Body of pancreas (tissue), 4 donors: ENCODE data around the gene CACNA1H.

Source experiments
- POLR2A ChIP-seq, 3 donors: fragments of 450-650 bp; IDR thresholded peaks; one replicate each; pipeline ENCODE4 v1.6.1; 2016; ENCODE audit warnings: antibody characterized with exemption in 3 of 3, mild to moderate bottlenecking in 2 of 3
- TF ChIP-seq, protein P1 (sequence below), 7 experiments: fragments of 450-650 bp in 4 of 7; fragments of 200-600 bp in 3 of 7; sonication (generic) in 3 of 7; IDR thresholded peaks; one replicate each; pipeline ENCODE4 v1.5.1; 2016 to 2019; ENCODE audit warnings: antibody characterized with exemption in 7 of 7

DNA sequence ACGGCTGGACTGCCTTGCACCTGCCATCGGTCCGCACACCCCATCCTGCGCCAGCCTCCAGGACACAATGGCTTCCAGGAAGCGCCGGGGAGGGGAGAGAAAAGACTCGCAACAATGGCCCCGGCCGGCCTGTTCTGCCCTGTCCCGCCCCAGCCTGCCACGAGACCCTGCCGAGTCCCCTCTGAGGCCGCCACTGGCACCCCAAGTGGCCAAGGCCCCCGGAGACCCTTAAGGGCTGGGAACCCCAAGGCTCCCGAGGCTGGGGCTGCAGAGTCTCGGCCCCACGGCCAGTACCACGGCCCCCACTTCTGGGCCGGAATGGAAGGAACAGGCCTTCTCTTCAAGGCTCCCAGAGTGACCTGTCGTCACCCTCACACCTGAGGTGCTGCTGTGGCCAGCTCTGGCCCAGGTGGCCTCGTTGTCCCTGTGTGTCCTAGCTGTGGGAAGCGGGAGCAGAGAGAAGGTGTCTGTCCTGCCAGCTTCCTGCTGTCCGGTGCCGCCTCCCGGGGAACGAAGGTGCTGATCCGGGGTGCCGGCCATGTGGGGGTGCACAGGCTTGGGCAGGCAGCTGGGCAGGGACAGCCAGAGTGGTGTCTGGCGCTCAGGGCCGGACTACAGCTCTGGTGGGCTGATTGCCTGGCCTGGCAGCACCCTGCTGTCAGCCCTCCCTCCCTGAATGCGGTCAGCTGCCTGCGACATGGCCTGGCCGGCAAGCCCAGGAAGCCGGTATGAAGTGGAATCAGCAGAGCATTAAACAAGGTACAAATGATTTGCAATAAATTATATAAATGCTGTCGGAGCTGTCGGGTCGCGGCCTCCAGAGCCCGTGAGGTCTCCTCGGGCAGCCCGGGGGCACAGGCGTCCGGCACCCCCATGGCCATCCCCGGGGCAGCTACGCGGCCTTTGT is 8.2 kb upstream of the CACNA1H start:
- TF ChIP-seq, protein P1, sequence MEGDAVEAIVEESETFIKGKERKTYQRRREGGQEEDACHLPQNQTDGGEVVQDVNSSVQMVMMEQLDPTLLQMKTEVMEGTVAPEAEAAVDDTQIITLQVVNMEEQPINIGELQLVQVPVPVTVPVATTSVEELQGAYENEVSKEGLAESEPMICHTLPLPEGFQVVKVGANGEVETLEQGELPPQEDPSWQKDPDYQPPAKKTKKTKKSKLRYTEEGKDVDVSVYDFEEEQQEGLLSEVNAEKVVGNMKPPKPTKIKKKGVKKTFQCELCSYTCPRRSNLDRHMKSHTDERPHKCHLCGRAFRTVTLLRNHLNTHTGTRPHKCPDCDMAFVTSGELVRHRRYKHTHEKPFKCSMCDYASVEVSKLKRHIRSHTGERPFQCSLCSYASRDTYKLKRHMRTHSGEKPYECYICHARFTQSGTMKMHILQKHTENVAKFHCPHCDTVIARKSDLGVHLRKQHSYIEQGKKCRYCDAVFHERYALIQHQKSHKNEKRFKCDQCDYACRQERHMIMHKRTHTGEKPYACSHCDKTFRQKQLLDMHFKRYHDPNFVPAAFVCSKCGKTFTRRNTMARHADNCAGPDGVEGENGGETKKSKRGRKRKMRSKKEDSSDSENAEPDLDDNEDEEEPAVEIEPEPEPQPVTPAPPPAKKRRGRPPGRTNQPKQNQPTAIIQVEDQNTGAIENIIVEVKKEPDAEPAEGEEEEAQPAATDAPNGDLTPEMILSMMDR (IDR thresholded peaks at IDR 0.05), result no peak
- TF ChIP-seq POLR2A (IDR thresholded peaks at IDR 0.05), result no peak
